Activated CD4-positive, alpha-beta T cell treated with anti-CD3 and anti-CD28 coated beads, Interleukin-2, amount 50 U/mL, for 1 hour (primary cell): ENCODE data around the gene CACNA1G.

Experiments
- DNase-seq: peaks from one replicate; pipeline ENCODE4 v3.0.0-alpha.2; 2020

Gene CACNA1G

DNA sequence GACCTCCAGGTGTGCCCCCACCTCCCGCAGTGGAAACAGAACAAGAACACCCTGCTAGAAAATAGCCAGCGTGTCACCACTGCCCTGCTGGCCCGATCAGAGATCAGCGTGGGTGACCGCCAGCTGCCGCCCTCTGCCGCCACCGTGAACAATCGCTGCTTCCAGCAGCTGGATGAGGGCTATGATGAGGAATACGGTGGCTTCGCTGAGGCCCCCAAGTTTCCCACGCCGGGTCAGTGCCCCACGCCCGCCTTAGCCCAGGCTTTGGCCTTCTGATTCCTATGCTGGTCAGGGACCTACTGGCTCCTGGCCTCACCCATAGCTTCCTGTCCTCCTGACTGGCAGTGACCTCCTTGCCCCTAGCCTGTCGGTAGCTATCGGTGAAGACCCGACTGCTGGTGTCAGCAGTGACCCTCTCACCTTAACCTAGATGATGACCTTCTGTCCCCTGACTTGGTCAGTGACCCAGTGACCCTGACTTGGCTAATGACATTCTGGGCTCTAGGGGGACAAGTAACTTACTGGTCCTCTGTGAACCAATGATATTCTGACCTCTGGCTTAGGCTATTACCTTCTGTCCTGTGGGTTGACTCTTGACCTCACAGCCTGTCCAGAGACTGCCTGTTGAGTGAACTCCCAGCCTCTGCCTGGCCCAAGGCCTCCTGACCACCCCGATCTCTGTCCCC lies 11.1 kb upstream of the CACNA1G start:
- DNase-seq: no peak

DNA sequence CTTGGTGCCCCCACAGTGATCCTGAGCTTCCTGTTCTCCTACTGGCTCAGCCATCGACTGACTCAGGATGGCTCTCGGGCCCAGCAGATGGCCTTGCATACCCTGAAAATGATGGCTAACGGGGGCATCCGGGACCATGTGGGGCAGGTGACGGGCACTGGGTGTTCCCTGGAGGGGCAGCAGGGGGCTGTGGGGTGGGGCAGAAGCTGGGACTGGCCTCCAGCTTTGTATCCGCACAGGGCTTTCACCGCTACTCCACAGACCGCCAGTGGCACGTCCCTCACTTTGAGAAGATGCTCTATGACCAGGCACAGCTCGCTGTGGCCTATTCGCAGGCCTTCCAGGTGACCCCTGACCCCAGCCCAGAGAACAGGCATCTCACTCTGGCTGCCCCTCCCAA lies 10.5 kb upstream of the CACNA1G start:
- DNase-seq: no peak

DNA sequence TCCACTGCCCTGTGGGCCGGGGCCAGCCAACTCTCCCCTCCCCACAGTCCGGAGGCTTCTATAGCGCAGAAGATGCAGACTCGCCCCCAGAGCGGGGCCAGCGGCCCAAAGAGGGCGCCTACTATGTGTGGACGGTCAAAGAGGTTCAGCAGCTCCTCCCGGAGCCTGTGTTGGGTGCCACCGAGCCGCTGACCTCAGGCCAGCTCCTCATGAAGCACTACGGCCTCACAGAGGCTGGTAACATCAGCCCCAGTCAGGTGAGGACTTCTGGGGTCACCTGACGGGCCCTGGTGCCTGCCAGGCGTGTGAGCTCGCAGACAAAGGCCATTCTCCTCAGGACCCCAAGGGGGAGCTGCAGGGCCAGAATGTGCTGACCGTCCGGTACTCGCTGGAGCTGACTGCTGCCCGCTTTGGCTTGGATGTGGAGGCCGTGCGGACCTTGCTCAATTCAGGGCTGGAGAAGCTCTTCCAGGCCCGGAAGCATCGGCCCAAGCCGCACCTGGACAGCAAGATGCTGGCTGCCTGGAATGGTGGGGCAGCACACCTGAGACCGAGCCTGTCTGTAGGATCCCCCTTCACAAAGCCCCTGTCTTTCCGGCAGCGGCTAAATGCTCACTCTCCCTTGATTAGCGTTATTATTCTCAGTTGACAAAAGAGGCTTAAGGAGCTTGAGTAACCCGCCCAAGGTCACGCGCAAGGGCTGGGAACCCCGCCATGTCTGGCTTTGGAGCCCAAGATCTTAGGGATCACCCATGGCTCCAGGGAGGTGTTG lies 9.7 kb upstream of the CACNA1G start:
- DNase-seq: no peak

DNA sequence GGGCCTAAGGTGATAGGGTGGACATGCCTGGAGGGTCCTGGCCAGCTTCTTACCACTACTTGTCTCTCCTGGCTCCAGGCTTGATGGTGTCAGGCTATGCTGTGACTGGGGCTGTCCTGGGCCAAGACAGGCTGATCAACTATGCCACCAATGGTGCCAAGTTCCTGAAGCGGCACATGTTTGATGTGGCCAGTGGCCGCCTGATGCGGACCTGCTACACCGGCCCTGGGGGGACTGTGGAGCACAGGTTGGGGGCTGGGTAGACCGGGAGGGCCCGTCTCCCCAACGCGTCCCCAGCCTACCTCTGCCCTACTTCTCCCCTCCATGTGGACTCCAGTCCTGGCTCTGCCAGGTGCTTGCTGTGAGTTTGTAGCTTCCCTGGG lies 9.1 kb upstream of the CACNA1G start:
- no peak for DNase-seq

DNA sequence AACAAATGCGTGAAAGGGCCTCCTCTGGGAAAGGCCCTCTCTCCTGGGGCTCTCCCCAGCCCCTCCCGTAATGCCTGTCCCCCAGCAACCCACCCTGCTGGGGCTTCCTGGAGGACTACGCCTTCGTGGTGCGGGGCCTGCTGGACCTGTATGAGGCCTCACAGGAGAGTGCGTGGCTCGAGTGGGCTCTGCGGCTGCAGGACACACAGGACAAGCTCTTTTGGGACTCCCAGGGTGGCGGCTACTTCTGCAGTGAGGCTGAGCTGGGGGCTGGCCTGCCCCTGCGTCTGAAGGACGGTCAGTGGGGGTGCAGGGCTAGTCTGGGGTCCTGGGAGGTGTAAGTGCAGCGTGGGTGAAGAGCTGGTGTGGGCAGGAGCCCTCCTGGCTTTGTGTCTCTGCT lies 8.6 kb upstream of the CACNA1G start:
- DNase-seq: no peak

DNA sequence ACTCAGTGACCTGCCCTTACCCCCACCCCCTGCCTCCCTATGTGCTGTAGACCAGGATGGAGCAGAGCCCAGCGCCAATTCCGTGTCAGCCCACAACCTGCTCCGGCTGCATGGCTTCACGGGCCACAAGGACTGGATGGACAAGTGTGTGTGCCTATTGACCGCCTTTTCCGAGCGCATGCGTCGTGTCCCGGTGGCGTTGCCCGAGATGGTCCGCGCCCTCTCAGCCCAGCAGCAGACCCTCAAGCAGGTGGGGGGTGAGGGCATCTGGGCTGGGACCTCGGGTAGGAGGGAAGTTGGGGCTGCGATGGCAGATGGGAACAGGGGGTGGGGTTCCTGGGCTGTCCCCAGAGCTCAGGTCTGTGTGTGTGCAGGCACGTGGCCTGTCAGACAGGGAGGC lies 6.3 kb upstream of the CACNA1G start:
- no peak for DNase-seq

DNA sequence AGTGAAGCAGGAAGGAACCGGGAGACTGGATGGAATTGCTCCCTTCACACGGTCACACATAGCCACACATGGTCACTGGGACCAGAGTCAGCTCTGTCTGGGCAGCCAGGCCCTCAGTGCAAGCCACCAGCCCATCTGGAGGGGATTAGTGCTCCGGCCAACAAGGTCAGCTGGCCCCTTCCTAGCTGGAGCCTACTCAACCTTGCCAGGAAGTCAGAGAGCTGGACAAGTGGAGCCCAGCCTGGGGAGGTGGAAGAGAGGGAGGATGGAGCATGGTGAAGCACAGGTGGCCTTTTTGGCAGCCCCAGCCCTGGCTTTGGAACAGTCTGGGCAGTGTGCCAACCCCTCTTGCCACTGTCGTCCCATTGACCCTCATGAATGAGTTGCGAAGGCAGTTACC lies 3.7 kb upstream of the CACNA1G start:
- DNase-seq: no peak

DNA sequence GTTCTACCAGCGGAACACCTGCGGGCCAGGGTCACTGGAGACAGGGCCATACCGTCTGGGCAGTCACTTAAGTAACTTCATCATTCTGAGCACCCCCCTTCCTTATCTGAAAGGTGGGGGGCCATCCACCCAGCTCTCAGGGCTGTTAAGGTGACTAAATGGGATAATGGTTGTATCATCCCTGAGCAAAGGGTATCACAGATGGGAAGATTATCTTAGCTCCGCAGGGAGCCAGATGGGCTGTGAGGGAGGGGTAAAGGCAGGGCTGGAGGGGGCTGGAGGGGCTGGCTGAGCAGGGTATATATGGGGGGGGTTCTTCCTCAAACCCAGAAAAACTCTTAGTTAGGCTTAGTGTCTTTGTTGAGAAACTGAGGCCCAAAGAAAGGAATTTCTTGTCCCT lies 2.9 kb upstream of the CACNA1G start:
- no peak for DNase-seq

DNA sequence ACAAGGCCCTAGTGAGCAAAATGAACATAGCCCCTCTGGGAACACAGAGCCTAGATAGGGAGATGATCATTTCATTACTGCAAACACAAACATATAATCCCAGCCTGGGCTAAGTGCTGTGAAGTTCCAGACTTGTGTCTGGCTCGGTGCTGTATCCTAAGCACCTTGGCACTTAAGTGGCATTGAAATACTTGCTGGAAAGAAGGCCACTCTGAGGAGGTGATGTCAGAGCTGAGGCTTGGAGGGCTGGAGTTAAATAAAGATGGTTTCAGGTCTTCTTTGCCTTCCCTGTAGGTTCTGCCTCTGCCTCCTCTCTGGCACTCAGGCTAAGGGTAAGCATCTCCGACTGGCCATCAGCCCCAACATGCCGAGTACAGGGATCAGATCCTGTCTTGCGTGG lies 2.4 kb upstream of the CACNA1G start:
- DNase-seq: no peak

DNA sequence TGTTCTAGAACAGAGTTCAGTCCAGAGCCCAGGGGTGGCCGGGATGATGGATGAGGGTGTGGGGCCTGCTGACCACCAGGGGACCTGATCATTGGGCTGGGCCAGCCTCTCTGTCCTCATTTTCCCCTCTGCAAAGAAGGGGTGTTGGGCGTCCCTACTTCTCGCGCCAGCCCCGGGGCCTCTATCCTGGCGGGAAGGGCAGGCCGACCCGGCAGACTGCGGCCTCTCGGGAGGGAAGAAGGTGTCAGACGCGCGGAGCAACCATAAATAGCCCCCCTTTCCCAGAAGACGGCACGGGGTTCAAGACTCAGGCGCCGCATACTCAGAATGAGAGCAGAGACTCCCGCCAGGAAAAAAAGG lies 2.0 kb upstream of the CACNA1G start:
- no peak for DNase-seq

DNA sequence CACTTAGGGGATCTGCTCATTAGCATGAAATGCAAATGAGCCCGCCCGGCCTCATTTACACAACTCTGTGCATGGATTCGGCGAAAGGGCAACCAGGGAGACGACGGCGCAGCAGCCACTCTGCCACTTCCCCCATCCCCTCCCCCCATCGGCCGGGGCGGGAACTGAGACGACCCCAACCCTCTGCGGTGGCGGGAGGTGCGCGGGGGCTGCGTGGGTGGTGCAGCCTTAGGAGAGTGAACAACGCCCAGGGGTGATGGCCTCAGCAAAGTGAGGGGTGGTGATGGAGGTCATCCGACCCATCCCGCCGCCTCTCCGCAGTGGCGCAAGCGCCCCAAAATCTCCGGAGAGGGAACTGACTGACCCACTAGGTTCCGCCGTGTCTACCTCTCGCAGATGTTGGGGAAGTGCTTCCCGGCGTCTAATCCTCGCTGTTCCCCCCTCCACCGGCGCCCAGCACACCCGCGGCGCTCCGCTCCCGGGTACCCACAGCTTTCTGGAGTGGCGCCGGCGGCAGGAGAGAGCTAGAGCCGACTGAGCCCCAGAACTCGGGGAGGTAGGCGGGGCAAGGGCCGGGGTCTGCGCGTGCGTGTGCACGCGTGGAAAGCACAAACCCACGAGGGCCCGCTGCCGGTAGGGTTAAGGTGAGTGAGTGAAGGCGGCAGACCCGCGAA lies 1.4 kb upstream of the CACNA1G start:
- DNase-seq: no peak

DNA sequence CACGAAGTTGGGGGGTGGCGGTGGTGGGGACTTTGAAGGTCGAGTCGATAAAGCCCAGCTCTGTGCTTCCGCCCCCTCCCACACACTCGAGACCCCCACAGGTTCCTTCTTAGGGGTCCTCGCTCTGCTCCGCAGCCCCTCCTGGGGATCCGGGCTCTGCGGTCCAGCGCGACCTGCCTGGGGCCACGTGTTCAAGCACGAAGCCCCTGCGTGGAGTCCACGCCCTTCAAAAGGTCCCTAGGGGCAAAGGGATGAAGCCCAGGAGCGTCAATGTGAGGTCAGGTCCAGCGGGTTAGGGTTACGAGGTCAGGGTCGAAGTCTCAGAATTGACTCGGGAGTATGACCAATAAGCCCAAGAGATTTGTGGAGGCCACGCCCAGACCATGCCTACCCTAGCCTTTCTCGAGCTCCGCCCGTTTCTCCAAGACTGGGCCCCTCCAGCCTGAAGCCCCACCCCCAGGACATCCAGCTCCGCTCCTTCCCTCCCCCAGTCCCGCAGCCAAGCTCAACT lies 786 bp upstream of the CACNA1G start:
- DNase-seq: no peak

DNA sequence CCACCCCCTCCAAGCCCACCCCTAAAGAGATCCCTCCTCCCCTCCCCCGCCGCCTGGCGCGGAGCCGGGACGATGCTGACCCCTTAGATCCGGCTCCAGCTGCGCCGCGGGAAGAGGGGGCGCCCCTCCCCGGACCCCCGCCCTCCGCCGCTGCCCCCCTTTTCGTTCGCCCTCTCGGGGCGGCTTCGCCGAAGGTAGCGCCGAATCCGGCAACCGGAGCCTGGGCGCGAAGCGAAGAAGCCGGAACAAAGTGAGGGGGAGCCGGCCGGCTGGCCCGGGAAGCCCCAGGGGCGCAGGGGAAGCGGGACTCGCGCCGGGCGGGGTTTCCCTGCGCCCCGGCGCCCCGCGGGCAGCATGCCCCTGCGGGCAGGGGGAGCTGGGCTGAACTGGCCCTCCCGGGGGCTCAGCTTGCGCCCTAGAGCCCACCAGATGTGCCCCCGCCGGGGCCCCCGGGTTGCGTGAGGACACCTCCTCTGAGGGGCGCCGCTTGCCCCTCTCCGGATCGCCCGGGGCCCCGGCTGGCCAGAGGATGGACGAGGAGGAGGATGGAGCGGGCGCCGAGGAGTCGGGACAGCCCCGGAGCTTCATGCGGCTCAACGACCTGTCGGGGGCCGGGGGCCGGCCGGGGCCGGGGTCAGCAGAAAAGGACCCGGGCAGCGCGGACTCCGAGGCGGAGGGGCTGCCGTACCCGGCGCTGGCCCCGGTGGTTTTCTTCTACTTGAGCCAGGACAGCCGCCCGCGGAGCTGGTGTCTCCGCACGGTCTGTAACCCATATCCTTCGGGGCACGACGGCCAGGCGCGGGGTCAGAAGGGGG lies 623 bp downstream of the CACNA1G start:
- no peak for DNase-seq

DNA sequence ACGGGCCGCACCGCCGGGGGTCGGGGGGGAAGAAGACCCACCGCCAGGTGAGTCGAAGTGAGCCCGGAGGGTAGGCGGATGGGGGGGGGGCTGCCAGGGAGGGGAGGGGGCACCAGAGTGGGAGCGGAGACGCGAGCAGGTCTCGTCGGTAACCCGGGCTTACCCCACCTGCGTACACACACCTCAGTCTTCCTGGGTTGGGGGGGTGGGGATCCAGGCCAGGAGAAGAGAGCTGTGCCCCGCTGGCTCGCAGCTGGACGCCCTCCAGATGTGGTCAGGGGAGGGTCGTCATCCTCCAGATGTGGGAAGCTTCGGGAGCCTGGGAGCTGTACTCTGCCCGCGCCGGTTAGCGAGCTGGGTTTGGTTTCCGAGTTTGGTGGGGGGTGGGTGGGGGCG lies 1.2 kb downstream of the CACNA1G start:
- no peak for DNase-seq

DNA sequence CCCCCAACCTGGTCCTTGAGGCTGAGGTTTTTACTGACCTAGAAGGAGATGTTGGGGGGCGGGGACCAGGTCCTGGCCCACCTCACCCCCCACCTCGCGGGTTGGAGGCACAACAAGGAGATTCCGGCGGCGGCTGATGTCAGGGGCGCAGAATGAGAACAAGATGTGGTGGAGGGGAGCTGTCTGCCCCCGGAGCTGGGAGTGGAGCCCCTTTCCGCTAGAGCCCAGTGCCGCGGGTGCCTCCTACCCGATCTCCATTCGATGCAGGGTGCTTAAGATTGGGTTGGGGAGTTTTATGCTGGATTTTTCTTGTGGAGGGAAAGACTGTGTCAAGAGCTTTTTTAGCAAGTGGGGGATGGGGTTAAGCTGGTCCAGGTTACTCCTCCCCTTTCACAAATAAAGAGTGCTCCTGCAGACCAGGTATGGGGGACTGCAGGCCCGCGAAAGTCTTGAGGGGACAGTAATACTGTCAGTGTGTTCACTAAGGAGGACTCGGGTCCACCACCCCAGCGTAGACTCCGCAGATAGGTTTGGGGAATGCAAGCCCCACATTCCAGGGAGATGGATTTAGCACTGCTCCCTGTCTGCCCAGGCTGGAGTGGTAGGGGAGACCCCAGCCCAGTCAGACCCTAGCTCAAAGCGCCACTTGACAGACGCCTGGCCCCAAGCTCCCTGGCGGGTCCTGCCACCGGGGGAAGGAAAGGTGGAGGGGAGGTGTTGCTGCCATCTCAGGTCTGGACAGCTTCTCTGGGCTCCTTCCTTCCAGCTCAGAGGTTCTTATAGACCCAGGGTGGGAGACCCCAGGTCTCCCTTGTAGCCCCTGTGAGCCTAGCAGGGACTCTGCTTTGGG lies 2.0 kb downstream of the CACNA1G start:
- no peak for DNase-seq

DNA sequence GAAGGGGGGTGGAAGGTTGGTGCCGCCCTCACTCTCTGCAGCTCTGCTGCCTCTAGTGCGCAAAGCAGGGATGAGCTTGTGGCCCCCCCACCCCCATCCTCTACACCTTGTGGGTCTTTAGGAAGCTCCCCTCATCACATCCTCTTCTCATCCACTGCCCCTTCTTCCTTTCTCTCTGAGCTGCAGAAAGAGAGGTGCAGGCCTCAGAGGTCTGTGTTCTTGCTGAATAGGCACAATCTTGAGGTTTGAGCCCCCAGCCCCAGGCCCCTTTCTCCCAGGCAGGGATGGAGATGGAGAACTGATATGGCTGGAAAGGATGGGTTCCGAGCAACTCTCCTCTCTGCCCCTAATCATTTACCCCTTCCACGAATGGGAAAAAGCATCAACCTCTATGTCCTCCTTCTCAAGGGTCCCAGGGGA lies 2.6 kb downstream of the CACNA1G start:
- no peak for DNase-seq

DNA sequence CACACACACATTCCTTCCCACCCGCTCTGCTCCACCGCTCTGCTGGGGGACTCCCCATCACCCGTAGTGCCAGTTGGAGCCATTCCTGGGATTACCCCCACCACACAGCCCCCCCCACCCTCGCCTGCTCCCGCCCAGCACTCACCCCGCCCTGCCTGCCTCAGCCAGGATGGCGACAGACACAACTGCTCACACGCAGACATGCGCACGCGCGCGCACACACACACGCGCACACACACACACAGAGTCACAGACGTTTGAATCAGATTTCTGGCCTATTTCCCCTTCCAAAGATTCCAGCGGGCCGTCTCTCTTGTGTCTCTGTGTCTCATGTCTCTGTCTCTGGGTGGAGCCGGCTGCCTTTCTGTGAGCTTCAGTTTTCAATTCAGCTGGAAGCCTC lies 4.4 kb downstream of the CACNA1G start:
- no peak for DNase-seq

DNA sequence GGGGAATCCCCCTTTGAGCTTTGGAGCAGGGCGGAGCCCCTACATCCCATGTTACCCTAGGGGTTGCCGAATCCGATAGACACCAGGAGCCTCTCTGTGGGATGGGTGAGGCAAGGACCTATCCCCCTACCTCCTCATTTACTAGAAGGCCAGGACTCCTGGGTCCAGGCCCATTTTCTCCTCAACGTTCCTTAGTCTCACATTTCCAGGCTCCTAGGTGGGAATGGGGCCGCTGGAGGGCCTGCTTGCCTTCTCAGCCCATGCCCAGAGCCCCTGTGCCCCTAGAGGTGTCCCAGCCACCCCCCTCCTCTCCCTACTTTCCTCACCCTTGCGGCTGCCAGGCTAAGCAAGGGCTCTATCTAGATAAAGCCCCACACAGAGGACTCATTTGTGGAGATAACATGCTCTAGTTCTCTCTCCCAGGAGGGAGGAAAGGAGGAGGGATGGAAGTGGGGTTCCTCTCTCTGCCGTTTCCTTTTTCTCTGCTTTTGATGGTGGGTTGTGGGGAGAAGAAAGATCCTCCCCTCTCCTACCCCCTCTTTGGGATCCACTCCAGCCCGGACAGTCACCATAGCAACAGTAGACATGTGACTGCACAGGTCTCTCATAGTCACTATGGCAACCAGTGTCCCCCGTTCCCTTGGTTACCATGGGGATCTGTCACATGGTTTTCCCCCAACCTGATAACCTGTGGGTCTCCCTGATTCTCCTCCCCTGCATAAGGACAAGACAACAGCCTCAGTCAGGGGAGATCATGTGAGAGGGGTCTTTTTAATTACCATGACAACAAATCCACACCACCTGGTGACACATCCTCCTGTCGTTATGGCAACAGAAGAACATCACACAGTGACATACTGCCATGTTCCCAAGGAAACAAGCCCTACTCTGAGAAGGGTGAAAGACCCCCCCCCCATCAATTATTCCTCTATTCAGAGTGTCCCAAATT lies 5.2 kb downstream of the CACNA1G start:
- DNase-seq: no peak

DNA sequence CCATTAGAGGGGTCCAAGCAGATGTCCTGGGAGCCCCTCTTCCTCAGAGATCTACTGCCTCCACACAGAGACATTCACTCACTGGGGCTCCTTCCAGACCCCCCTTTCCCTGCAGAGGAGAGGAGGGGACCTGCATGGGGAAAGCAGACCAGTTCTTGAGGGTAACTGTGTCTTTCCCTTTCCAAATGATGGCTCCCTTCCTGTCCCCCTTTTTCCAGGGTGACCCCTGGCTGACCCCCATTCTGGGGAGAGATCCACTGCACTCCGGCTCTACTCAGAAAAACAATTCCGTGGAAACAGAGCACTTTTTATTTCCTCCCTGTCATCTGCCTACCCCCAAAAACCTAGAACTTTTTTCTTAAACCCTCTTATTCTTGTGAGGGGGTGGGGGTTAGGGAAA lies 6.4 kb downstream of the CACNA1G start:
- no peak for DNase-seq

DNA sequence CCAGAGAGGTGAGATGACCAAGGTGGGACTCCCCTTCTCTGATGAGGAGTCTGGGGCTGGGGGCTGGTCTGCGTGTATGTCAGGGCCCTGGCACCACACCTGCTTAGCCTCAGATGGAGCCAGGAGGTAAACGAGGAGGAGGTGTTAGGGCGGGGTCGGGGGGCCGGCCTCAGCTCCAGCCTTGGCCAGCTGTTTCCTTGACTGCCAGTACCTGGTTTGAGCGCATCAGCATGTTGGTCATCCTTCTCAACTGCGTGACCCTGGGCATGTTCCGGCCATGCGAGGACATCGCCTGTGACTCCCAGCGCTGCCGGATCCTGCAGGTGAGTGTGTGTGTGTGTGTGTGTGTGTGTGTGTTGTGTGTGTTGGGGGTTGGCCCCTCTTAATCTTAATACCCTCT lies 8.1 kb downstream of the CACNA1G start:
- DNase-seq: no peak

DNA sequence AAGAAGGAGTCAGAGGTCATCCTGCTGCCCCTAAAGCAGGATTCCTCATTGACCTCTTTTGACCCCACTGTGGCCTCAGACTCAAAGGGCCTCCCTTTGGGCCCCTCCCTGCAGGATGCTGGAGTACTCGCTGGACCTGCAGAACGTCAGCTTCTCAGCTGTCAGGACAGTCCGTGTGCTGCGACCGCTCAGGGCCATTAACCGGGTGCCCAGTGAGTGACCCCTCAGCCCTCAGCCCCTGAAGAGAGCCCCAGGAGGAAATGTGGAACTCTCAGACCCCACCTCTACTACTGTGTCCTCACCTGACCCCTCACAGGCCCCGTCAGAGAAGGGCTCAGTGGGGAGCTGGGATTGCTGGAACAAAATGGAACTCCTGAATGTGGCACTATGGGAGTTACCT lies 9.1 kb downstream of the CACNA1G start:
- no peak for DNase-seq
